GM21529 (cell line): ENCODE measurements around the gene NIPSNAP3A.

Source experiments
- ATAC-seq: cut with Tn5 transposase; IDR thresholded peaks from one replicate; pipeline ENCODE4 v1.9.1; 2021; ENCODE audit not compliant: unreplicated experiment

The NIPSNAP3A gene

GRCh38 chr9:104802906-104803305 lies 55.4 kb downstream of the NIPSNAP3A start:
- no peak for ATAC-seq

GRCh38 chr9:104805441-104805840 lies 58.0 kb downstream of the NIPSNAP3A start:
- no peak for ATAC-seq

- ATAC-seq = no peak
These were observed 60.6 kb downstream of the NIPSNAP3A start for GRCh38 chr9:104808035-104808614.
